Measurements from ENCODE around the gene NELL2.

Gene NELL2

GRCh38 chr12:44504799-44505198 is 371.3 kb downstream of the NELL2 start:
- TF ChIP-seq CTCF (IDR thresholded peaks at IDR 0.05; ENCODE audit: insufficient read depth, low read depth, low read length, missing control alignments): no peak
- H3K4me3 ChIP-seq (ENCODE audit: low read depth, low read length): no peak overlapping the region
- no peak for DNase-seq (ENCODE audit: low read depth)

GRCh38 chr12:44503329-44503728 is 372.8 kb downstream of the NELL2 start:
- no peak overlapping the region for H3K4me3 ChIP-seq (ENCODE audit: low read depth, low read length)
- no peak for TF ChIP-seq CTCF (IDR thresholded peaks at IDR 0.05; ENCODE audit: insufficient read depth, low read depth, low read length, missing control alignments)
- no peak for DNase-seq (ENCODE audit: low read depth)

- no peak for DNase-seq (ENCODE audit: low read depth)
- no peak overlapping the region for H3K4me3 ChIP-seq (ENCODE audit: low read depth, low read length)
- no peak for TF ChIP-seq CTCF (IDR thresholded peaks at IDR 0.05; ENCODE audit: insufficient read depth, low read depth, low read length, missing control alignments)
These were observed 373.4 kb downstream of the NELL2 start for GRCh38 chr12:44502681-44503080.

- no peak overlapping the region for H3K4me3 ChIP-seq (ENCODE audit: low read depth, low read length)
- no peak for DNase-seq (ENCODE audit: low read depth)
- TF ChIP-seq CTCF (IDR thresholded peaks at IDR 0.05; ENCODE audit: insufficient read depth, low read depth, low read length, missing control alignments): no peak
These were observed 375.7 kb downstream of the NELL2 start for GRCh38 chr12:44500423-44500822.

- no peak overlapping the region for H3K4me3 ChIP-seq (ENCODE audit: low read depth, low read length)
- no peak for TF ChIP-seq CTCF (IDR thresholded peaks at IDR 0.05; ENCODE audit: insufficient read depth, low read depth, low read length, missing control alignments)
- no peak for DNase-seq (ENCODE audit: low read depth)
These were observed 379.1 kb downstream of the NELL2 start for GRCh38 chr12:44497044-44497443.

- DNase-seq (ENCODE audit: low read depth): no peak
- TF ChIP-seq CTCF (IDR thresholded peaks at IDR 0.05; ENCODE audit: insufficient read depth, low read depth, low read length, missing control alignments): no peak
- H3K4me3 ChIP-seq (ENCODE audit: low read depth, low read length): no peak overlapping the region
These were observed 385.9 kb downstream of the NELL2 start for GRCh38 chr12:44490181-44490580.

GRCh38 chr12:44488180-44488579 is 387.9 kb downstream of the NELL2 start:
- no peak overlapping the region for H3K4me3 ChIP-seq (ENCODE audit: low read depth, low read length)
- no peak for DNase-seq (ENCODE audit: low read depth)
- no peak for TF ChIP-seq CTCF (IDR thresholded peaks at IDR 0.05; ENCODE audit: insufficient read depth, low read depth, low read length, missing control alignments)
